H1 (cell line): ENCODE measurements around the gene AVPR1A. TPM values are rescaled to one million over a fixed set of nuclear protein-coding genes. Genes with fewer than 3 reads are reported as not detected.

Source experiments
- CTCF ChIA-PET: fragments of 300-600 bp; sonication (Branson Sonifier 250); formaldehyde crosslinking; loops from one replicate; lab custom pipeline; 2021; ENCODE audit not compliant: partially characterized antibody; lab: Charles Lee
- POLR2A ChIA-PET: fragments of 300-600 bp; sonication (Branson Sonifier 250); formaldehyde crosslinking; loops from one replicate; lab custom pipeline; 2021; ENCODE audit warnings: inconsistent platforms; ENCODE audit not compliant: partially characterized antibody; lab: Charles Lee
- DNase-seq, 2 experiments: peaks; one replicate each; pipeline versions ENCODE4 v3.0.0 to v3.0.0-alpha.2; 2010 to 2022; ENCODE audit warnings: low spot score in 2 of 2, low read depth in 1 of 2, mixed read lengths in 1 of 2
- FAIRE-seq: peaks from 2 replicates; lab custom pipeline; 2011; peaks lifted over from hg19 to GRCh38; lab: Jason Lieb, UNC
- H2AFZ ChIP-seq: 2 replicates; pipeline ENCODE4 v1.8.1; 2012; ENCODE audit warnings: low read length, inconsistent platforms
- H2AK5ac ChIP-seq: 2 replicates; pipeline ENCODE4 v1.6.1; 2013; ENCODE audit warnings: low read depth, low read length
- H2BK120ac ChIP-seq: replicated peaks from 2 replicates; pipeline ENCODE3; 2013; ENCODE audit warnings: low read depth, low read length, inconsistent platforms
- H2BK12ac ChIP-seq: 2 replicates; pipeline ENCODE4 v1.6.1; 2013; ENCODE audit warnings: low read depth, low read length
- H2BK15ac ChIP-seq: 2 replicates; pipeline ENCODE4 v1.6.1; 2013; ENCODE audit warnings: low read length
- H2BK20ac ChIP-seq: 2 replicates; pipeline ENCODE4 v1.6.1; 2013; ENCODE audit warnings: low read length
- H2BK5ac ChIP-seq: 2 replicates; pipeline ENCODE4 v1.6.1; 2013; ENCODE audit warnings: low read depth, low read length
- H3K14ac ChIP-seq: 2 replicates; pipeline ENCODE4 v1.6.1; 2013; ENCODE audit warnings: inconsistent platforms; ENCODE audit not compliant: insufficient read length
- H3K18ac ChIP-seq: 2 replicates; pipeline ENCODE4 v1.6.1; 2013; ENCODE audit warnings: low read length; ENCODE audit errors: extremely low read depth
- H3K23ac ChIP-seq: 2 replicates; pipeline ENCODE4 v1.6.1; 2013; ENCODE audit warnings: inconsistent platforms; ENCODE audit not compliant: insufficient read length
- H3K23me2 ChIP-seq: 2 replicates; pipeline ENCODE4 v1.6.1; 2013; ENCODE audit warnings: low read depth, low read length
- H3K27ac ChIP-seq: 2 replicates; pipeline ENCODE4 v1.6.1; 2011; ENCODE audit warnings: low read depth, low read length, inconsistent platforms
- H3K27me3 ChIP-seq, 4 experiments: replicated peaks in 1 of 4; 1 replicate in 1 of 4; 2 replicates in 3 of 4; pipeline versions ENCODE4 v1.6.1 to v1.8.1; 2011 to 2013; ENCODE audit warnings: low read length in 3 of 4, mild to moderate bottlenecking in 3 of 4, inconsistent platforms in 2 of 4, mixed read lengths in 2 of 4, moderate library complexity in 1 of 4; ENCODE audit not compliant: control insufficient read depth in 3 of 4, insufficient read depth in 3 of 4; ENCODE audit errors: extremely low read depth in 1 of 4
- H3K36me3 ChIP-seq, 4 experiments: 2 replicates each; pipeline versions ENCODE4 v1.6.1 to v1.8.1; 2011 to 2013; ENCODE audit warnings: mild to moderate bottlenecking in 4 of 4, low read length in 3 of 4, moderate library complexity in 2 of 4, control low read depth in 1 of 4, inconsistent platforms in 1 of 4; ENCODE audit not compliant: insufficient read depth in 4 of 4, control insufficient read depth in 2 of 4
- H3K4ac ChIP-seq: replicated peaks from 2 replicates; pipeline ENCODE3; 2013; ENCODE audit warnings: low read length, low read depth, mixed read lengths, inconsistent platforms; ENCODE audit not compliant: insufficient read length
- H3K4me1 ChIP-seq, 4 experiments: replicated peaks in 1 of 4; 1 replicate in 1 of 4; 2 replicates in 3 of 4; pipeline versions ENCODE4 v1.6.1 to v1.8.1; 2011 to 2013; ENCODE audit warnings: low read length in 3 of 4, inconsistent platforms in 2 of 4, mixed read lengths in 1 of 4; ENCODE audit not compliant: insufficient read depth in 4 of 4, control insufficient read depth in 3 of 4
- H3K4me2 ChIP-seq, 2 experiments: 2 replicates each; pipeline versions ENCODE4 v1.6.1 to v1.8.1; 2011 to 2013; ENCODE audit warnings: low read depth in 2 of 2, low read length in 2 of 2, control low read depth in 1 of 2, inconsistent platforms in 1 of 2, mild to moderate bottlenecking in 1 of 2; ENCODE audit not compliant: insufficient read depth in 1 of 2
- H3K4me3 ChIP-seq, 4 experiments: fragments of 200-600, 300-600 bp in 1 of 4; sonication (generic), shearing (Covaris generic), sonication (Bioruptor Twin) in 1 of 4; 2 replicates each; pipeline versions ENCODE4 v1.5.1 to v1.8.1; 2011 to 2016; ENCODE audit warnings: low read length in 4 of 4, low read depth in 3 of 4, control low read depth in 2 of 4, inconsistent platforms in 2 of 4, mild to moderate bottlenecking in 2 of 4, mixed read lengths in 1 of 4, moderate library complexity in 1 of 4; ENCODE audit not compliant: insufficient read depth in 2 of 4; ENCODE audit errors: extremely low read depth in 1 of 4
- H3K56ac ChIP-seq: replicated peaks from 2 replicates; pipeline ENCODE3; 2013; ENCODE audit warnings: low read depth, mild to moderate bottlenecking, mixed read lengths, low read length, inconsistent platforms; ENCODE audit not compliant: insufficient read length
- H3K79me1 ChIP-seq: 2 replicates; pipeline ENCODE4 v1.6.1; 2013; ENCODE audit warnings: low read depth, low read length, control low read depth
- H3K79me2 ChIP-seq, 2 experiments: 2 replicates each; pipeline versions ENCODE4 v1.6.1 to v1.8.1; 2012 to 2013; ENCODE audit warnings: low read length in 2 of 2, mild to moderate bottlenecking in 2 of 2, inconsistent platforms in 1 of 2; ENCODE audit not compliant: insufficient read depth in 2 of 2, control insufficient read depth in 1 of 2
- H3K9ac ChIP-seq, 4 experiments: replicated peaks in 1 of 4; 1 replicate in 1 of 4; 2 replicates in 3 of 4; pipeline versions ENCODE4 v1.6.1 to v1.8.1; 2011 to 2013; ENCODE audit warnings: low read depth in 3 of 4, low read length in 3 of 4, control low read depth in 2 of 4, mild to moderate bottlenecking in 2 of 4, moderate library complexity in 2 of 4, inconsistent platforms in 1 of 4; ENCODE audit errors: extremely low read depth in 1 of 4
- H3K9me3 ChIP-seq, 2 experiments: 2 replicates each; pipeline versions ENCODE4 v1.6.1 to v1.8.1; 2012 to 2013; ENCODE audit warnings: mild to moderate bottlenecking in 2 of 2, moderate library complexity in 2 of 2, control low read depth in 1 of 2, inconsistent platforms in 1 of 2, low read depth in 1 of 2, low read length in 1 of 2, mixed read lengths in 1 of 2; ENCODE audit not compliant: insufficient read depth in 2 of 2
- H4K20me1 ChIP-seq, 2 experiments: replicated peaks in 1 of 2; 2 replicates each; pipeline versions ENCODE3 to v1.8.1; 2011 to 2013; ENCODE audit warnings: inconsistent platforms in 2 of 2, low read length in 2 of 2, mild to moderate bottlenecking in 1 of 2; ENCODE audit not compliant: insufficient read depth in 2 of 2, control insufficient read depth in 1 of 2
- H4K5ac ChIP-seq: 2 replicates; pipeline ENCODE4 v1.6.1; 2013; ENCODE audit warnings: low read length, low read depth, mixed read lengths, inconsistent platforms; ENCODE audit not compliant: insufficient read length
- H4K8ac ChIP-seq: 2 replicates; pipeline ENCODE4 v1.8.0; 2013; ENCODE audit warnings: mild to moderate bottlenecking, moderate library complexity, low read length, inconsistent platforms; ENCODE audit not compliant: insufficient read depth; ENCODE audit errors: extremely low read depth
- H4K91ac ChIP-seq: replicated peaks from 2 replicates; pipeline ENCODE3; 2013; ENCODE audit warnings: low read length, mixed read lengths, inconsistent platforms; ENCODE audit not compliant: insufficient read length
- CBX5 ChIP-seq: fragments of 300-800, 300-1000 bp; sonication (generic); IDR thresholded peaks from 2 replicates; pipeline ENCODE4 v1.7.1; 2016; ENCODE audit warnings: antibody characterized with exemption, low read length, low read depth
- CTCF ChIP-seq, 3 experiments: IDR thresholded peaks; 1 replicate in 2 of 3; 2 replicates in 1 of 3; pipeline versions ENCODE4 v1.5.1 to v1.6.1; 2011; ENCODE audit warnings: low read length in 3 of 3, mild to moderate bottlenecking in 3 of 3, inconsistent platforms in 2 of 3, low read depth in 1 of 3, moderate library complexity in 1 of 3; ENCODE audit not compliant: insufficient read depth in 1 of 3; ENCODE audit errors: control extremely low read depth in 1 of 3
- KDM1A ChIP-seq: fragments of 200-600, 300-600 bp; sonication (generic); IDR thresholded peaks from 2 replicates; pipeline ENCODE4 v1.7.1; 2016; ENCODE audit warnings: mild to moderate bottlenecking, low read length, borderline replicate concordance
- RAD21 ChIP-seq, 2 experiments: IDR thresholded peaks in 1 of 2; conservative IDR thresholded peaks in 1 of 2; 2 replicates each; pipeline ENCODE4 v1.6.1; 2011; ENCODE audit warnings: low read depth in 2 of 2, low read length in 2 of 2, improper control_type of control experiment in 1 of 2, inconsistent platforms in 1 of 2, mild to moderate bottlenecking in 1 of 2, moderate library complexity in 1 of 2
- WGBS, 2 experiments: shearing (Covaris generic) in 1 of 2; methylation state at CpG; one replicate each; pipeline versions ENCODE4 v1.1.6 to v1.1.7; 2013 to 2015; ENCODE audit warnings: low lambda C conversion rate in 2 of 2, mixed read lengths in 2 of 2, inconsistent platforms in 1 of 2, low coverage in 1 of 2, missing lambda C conversion rate in 1 of 2; ENCODE audit not compliant: insufficient replicate concordance in 2 of 2, insufficient coverage in 1 of 2, insufficient read length in 1 of 2; ENCODE audit errors: extremely low coverage in 1 of 2, missing lambda C conversion rate in 1 of 2; 5-methylcytosine and 5-hydroxymethylcytosine counted together
- polyA plus RNA-seq, 7 experiments: library from polyadenylated mRNA; depleted of rRNA in 3 of 7; stranded (reverse) in 5 of 7; unstranded in 2 of 7; fragments of >200 nt in 5 of 7; fragments of 200-250 nt in 2 of 7; gene quantifications; 1 replicate in 5 of 7; 2 replicates in 1 of 7; 4 replicates in 1 of 7; pipeline versions ENCODE4 v1.2.1 to v1.2.3, GENCODE V29; 2011 to 2013; ENCODE audit warnings: missing spikeins in 2 of 7, mixed read lengths in 2 of 7
- total RNA-seq: library from RNA; stranded (reverse); fragmentation: NEBNext Ultra II Directional; extraction: Animal tissue kit (Norgen Biotek cat#: 25700); gene quantifications from 2 replicates; pipeline ENCODE4 v1.2.1, GENCODE V29; 2021

Gene AVPR1A
- total and polyA plus RNA-seq, 2 of the 8 experiments (the other 6 are each of a cell fraction or from before 2014, with no cell fraction given) = 0.14 to 0.20 TPM

DNA sequence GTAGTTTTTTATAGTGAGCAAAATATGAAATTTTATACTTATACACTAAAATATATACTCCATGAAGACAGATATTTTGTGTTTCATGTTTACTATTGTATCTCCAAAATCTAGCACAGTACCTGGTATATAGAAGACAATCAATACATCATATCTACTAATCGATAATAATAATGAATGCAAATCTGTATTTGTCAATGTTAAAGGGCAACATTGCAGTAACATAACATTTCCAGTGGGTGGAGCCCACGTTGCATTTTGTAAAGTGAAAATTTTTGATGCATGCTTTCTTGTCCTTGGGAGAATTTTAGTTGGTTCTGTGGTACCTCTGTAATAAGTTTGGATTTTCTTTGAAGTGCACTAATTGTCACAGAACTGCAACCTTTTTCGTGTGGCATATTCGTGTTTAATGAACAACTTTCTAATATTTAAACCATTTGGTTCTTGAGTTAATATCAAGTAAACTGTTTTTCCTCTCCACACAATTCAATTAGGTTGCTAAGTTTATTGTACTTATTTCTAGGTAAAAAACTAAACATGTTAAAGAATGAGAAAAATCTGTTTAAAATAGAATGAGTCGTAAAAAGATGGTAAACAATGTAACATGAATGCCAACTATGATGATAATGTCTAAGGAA, 47.4 kb downstream of the AVPR1A start:
- H2AK5ac ChIP-seq = no peak overlapping the region
- H3K4me3 ChIP-seq = no peak overlapping the region
- H3K9ac ChIP-seq = no peak overlapping the region
- POLR2A ChIA-PET = no interaction called here
- H3K14ac ChIP-seq = no peak overlapping the region
- H2BK5ac ChIP-seq = no peak overlapping the region
- CTCF ChIA-PET = interaction anchor here (0.7 to 1.6 kb wide), 18 partner anchors 10 to 699 kb away, joined by 3 to 9 read pairs (median 4); partner anchors contain the start of gene AVPR1A
- no peak overlapping the region for H4K5ac ChIP-seq
- no peaks in the 10 kb centered on the region for H3K23me2 ChIP-seq
- no peak overlapping the region for H3K56ac ChIP-seq
- H3K9me3 ChIP-seq = 0 out of 4 replicates have a peak, but pooled peaks cover 0 to 7% of the 10 kb centered on the region in 2 experiments
- no peak for DNase-seq
- H2BK20ac ChIP-seq = no peak overlapping the region
- no peak overlapping the region for H3K18ac ChIP-seq
- no peak overlapping the region for H3K4me2 ChIP-seq
- H2AFZ ChIP-seq = no peak overlapping the region
- peak; percentile 88 for FAIRE-seq
- H2BK120ac ChIP-seq = no peak overlapping the region
- WGBS, 2 experiments = 25% methylated on average over 5 of the region's 5 CpGs; no CpG with 5 or more reads in 1 of the 2 experiments
- H3K27ac ChIP-seq = no peak overlapping the region
- H4K91ac ChIP-seq = no peak overlapping the region
- no peaks in the 10 kb centered on the region for H3K27me3 ChIP-seq
- no peaks in the 10 kb centered on the region for H3K4me1 ChIP-seq
- no peak overlapping the region for H4K8ac ChIP-seq
- H3K36me3 ChIP-seq = no peaks in the 10 kb centered on the region
- H2BK12ac ChIP-seq = no peak overlapping the region
- H3K4ac ChIP-seq = no peak overlapping the region
- H3K79me2 ChIP-seq = no peaks in the 10 kb centered on the region
- H3K79me1 ChIP-seq = no peaks in the 10 kb centered on the region
- H2BK15ac ChIP-seq = no peak overlapping the region
- TF ChIP-seq CBX5 (no peak), RAD21 (IDR thresholded peaks at IDR 0.05 in 1 of 2, conservative IDR thresholded peaks at IDR 0.05 in 1 of 2; ENCODE audit: low read depth in 2 of 2, low read length in 2 of 2) (peak; percentile 90), CTCF (IDR thresholded peaks at IDR 0.05; ENCODE audit: control extremely low read depth in 1 of 3, insufficient read depth in 1 of 3, low read depth in 1 of 3, low read length in 3 of 3) (peak in 2 of 3 experiments; percentile 53 to 71; a peak in 2 of 4 replicates), KDM1A (no peak)
- no peaks in the 10 kb centered on the region for H4K20me1 ChIP-seq
- H3K23ac ChIP-seq = no peak overlapping the region
